ENCODE results near the gene LUC7L3.
"Not testable (repeated sequence)": the region's sequence is repeated elsewhere in the genome, so short reads cannot be mapped to it uniquely, and the experiment has no call there.

The LUC7L3 gene

GRCh38 chr17:50710650-50711049 is 8.8 kb upstream of the LUC7L3 start:
- DNase-seq: no peak

DNA sequence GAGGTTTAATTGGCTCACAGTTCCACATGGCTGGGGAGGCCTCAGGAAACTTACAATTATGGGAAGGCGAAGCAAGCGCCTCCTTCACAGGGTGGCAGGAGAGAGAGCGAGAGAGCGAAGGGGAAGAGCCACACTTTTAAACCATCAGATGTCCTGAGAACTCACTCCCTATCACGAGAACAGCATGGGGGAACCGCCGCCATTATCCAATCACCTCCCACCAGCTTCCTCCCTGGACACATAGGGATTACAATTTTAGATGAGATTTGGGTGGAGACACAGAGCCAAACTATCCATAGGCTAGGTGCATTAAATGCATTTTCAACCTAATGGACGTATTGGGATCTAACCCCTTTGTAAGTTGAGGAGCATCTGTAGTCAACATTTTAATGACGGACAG is 6.8 kb upstream of the LUC7L3 start:
- DNase-seq: no peak

- DNase-seq: no peak
Observed at GRCh38 chr17:50715471-50715870, 3.9 kb upstream of the LUC7L3 start.

GRCh38 chr17:50719924-50720794 is 756 bp downstream of the LUC7L3 start:
- no peak for DNase-seq

- no peak for DNase-seq
Observed at GRCh38 chr17:50721194-50722010, 2.0 kb downstream of the LUC7L3 start.

DNA sequence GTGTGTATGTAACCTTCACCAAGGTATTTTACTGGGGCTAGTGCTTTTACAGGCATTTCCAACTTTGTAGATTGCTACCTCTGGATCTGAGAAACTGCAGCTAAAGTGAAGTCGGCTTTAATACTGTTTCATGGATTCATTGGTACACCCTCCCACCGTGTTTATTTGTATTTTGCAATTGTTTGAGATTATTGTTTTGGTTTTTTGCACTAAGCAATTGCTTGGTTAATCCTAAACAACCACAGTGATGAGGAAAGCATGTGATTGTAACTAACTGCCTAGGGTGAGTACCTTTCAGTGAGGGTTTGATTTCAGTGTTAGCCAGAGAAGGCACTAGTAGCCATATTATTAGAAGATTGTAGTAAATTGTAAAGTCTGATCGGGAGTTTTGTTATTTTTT is 3.3 kb downstream of the LUC7L3 start:
- DNase-seq: no peak

GRCh38 chr17:50724622-50725021 is 5.2 kb downstream of the LUC7L3 start:
- DNase-seq: not testable (repeated sequence)

DNA sequence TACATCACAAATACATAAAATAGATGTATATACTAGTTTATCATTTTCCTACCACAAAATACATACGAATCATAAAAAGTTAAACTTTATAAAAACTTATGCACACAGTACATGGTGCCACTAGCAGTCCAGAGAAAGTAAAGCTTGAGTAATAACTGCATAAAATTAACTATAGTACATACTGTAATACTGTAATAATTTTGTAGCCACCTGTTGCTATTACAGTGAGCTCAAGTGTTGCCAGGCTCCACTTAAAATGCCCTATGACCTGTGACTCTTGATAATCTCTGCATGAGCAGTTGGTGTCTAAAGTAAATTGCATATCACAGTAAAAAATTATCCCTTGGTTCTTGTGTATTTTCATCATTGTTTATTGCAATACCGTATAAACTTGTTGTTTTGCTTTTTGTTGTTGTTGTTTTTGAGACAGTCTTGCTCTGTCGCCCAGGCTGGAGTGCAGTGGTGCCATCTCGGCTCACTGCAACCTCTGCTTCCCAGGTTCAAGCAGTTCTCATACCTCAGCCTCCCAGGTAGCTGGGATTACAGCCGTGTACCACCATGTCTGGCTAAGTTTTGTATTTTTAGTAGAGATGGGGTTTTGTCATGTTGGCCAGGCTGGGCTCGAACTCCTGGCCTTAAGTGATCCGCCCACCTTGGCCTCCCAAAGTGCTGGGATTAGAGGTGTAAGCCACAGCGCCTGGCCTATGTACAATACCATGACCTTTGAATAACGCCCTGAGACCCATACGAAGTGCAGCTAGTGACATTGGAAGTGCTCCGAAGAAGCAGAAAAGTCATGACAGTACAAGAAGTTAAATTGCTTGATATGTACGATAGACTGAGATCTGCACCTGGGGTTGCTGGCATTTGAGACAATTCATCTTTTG is 6.6 kb downstream of the LUC7L3 start:
- no peak for DNase-seq

DNA sequence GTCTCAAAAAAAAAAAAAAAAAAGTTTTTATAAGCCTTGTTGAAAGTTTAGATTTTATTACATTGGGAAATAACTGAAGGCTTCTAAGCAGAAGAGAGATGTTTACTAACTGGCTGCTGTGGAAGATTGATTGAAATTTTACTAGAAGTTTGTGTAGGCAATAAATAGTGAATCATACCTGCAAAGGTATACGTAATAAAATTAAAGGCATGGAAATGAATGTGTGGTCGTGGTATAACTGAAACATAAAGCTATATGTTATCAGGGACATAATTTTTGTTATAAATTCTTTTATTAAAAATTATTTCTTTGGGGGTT is 8.7 kb downstream of the LUC7L3 start:
- DNase-seq: no peak

DNA sequence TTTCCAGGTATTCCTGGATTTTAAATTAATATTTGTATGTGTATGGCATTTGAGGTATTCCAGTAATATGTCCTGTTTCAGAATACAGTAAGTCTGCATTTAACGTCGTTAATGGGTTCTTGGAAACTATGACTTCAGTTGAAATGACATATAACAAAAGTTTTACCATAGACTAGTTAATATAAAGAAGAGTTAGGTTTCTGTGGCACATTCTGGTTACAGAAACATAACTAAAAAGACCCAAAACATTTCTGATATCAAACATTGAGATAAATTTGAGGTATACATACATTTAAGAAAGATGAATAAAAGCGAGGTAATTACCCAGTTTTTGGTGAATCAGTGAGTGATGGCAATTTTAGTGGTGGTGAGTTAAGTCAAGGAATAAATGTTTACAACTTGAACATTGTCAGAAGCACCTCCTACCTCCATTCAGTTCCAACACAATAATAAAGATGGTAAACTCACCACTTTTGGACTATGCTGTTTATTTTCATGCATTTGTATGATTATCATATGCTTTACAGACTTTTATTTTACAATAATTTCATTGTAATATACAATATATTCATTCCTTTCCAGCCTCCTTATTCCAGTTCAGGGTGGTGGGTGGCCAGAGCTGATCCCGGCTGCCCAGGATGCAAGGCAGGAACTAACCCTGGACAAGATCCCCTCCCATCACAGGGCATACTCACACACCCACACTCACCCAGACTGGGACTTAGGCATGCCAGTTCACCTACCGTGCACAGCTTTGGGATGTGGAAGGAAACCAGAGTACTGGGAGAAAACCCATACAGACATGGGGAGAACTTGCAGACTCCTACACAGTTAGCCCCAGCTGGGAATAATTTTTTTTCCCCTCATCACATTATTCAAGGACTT is 9.7 kb downstream of the LUC7L3 start:
- DNase-seq: no peak

DNA sequence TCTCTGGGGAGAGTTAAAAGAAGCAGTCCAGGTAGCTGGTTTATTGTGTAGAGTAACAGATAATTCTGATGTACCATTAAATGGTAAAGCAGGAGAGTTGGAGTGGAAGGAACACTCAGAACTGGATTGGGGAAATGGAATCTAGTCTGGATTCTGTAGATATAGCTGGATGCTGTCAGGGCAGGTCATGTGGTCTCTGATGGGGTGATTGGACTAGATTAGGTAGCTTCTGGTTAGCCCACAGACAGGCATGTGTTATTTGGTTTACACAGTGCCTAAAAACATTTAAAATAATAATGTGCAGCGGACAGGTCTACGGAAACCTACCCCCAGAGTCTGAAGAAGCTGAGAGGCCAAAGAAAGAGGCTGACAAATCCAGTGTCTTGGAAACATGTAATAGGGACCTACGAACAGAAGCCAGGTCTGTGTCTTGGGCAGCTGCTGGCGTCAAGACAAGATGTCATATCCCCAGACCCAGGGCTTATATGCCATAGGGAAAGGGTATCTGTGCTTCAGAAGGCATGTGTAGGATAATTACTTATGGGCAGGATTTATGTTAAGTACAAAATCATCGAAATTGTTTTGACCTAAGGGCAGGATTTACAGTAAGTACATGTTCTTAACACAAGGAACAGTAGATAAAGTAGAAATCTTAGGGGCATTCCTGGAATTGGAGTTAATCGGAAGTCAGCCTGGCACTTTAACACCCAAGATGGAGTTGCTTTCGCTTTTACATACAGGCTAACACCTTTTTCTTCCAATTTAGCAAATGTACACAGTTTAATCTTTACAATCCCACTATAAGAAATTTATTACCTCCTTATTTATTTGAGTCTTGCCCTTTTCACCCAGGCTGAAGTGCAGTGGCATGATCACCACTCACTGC is 12.4 kb downstream of the LUC7L3 start:
- DNase-seq: no peak

DNA sequence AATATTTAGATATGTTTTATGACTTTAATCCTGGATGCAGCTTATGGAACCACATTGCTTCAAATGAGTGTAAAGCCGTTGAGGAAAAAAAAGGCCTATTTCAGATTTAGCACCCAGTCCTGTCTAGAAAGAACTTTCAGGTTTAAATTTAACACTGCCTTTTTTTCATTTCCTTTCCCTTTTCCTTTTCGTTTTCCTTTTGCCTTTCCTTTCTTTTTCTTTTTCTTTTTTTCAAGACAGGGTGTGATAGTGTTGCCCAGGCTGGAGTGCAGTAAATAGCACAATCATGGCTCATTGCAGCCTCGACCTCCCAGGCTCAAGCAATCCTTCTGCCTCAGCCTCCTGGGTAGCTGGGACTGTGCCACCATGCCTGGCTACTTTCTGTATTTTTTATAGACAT is 15.9 kb downstream of the LUC7L3 start:
- DNase-seq: no peak

DNA sequence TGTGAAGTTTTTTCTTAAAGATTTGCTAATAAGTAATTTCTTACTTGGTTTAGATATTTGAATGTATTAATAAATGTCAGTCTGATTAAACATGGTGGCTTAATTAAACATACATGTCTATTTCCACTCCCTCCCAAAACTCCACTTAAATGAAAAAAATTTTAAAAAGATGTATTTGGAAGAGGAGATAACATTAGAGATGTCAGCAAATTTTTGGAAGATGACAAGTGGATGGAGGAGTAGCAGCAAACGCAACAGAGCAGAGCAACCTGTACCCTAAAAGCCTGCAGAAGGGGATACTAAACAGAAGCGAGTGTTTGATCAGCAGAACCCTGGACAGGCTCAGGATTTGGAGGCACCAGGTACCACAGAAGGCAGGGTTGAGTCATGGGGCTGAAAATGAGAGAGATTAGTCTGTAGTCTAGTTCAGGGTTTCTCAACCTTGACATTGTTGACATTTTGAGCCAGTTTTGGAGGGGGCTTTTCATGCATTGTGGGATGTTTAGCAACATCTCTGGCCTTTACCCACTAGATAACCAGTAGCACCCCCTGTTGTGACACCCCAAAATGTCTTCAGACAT is 17.8 kb downstream of the LUC7L3 start:
- DNase-seq: no peak

DNA sequence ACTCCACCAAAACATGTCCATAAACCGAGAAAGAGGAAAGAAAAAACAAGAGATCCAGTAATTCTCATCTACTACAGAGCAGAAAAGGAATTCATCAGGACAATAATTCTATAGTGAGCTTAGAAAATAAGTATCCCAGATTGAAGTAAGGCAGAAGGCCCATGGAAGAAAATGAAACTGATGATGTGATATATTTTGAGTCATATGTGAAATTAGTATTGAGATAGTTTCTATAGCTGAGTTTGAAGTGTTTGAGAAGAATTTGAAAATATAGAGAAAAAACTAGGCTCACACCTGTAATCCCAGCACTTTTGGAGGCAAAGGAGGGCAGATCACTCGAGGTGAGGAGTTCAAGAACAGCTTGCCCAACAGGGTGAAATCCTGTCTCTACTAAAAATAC is 19.7 kb downstream of the LUC7L3 start:
- DNase-seq: no peak

DNA sequence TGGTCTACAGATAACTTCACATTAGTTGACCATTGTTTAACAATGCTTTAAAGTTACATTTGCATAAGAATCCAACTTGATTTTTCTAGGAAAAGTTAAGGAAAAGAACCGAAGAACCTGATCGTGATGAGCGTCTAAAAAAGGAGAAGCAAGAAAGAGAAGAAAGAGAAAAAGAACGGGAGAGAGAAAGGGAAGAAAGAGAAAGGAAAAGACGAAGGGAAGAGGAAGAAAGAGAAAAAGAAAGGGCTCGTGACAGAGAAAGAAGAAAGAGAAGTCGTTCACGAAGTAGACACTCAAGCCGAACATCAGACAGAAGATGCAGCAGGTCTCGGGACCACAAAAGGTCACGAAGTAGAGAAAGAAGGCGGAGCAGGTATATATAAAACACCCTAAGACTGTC is 26.2 kb downstream of the LUC7L3 start:
- DNase-seq: no peak

GRCh38 chr17:50749245-50749644 is 29.8 kb downstream of the LUC7L3 start:
- DNase-seq: no peak

GRCh38 chr17:50754521-50754920 is 35.1 kb downstream of the LUC7L3 start:
- no peak for DNase-seq

DNA sequence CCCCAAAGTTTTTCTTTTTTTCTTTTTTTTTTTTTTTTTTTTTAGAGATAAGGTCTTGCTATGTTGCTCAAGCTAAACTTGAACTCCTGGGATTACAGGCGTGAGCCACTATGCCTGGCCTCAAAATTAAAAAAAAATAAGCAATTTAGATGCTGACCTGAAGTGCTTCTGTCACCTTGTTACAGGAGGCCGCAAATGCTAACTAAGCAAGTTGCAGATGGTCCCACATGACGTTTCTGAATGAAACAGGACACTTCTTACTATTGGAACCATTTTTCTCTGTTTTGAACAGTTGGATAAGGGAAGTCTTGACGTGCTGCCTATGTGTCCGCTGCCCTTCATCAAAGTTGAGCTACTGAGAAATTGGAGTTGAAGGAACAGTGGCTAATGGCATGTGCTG is 39.1 kb downstream of the LUC7L3 start:
- DNase-seq: no peak

GRCh38 chr17:50758989-50759544 is 39.7 kb downstream of the LUC7L3 start:
- no peak for DNase-seq

DNA sequence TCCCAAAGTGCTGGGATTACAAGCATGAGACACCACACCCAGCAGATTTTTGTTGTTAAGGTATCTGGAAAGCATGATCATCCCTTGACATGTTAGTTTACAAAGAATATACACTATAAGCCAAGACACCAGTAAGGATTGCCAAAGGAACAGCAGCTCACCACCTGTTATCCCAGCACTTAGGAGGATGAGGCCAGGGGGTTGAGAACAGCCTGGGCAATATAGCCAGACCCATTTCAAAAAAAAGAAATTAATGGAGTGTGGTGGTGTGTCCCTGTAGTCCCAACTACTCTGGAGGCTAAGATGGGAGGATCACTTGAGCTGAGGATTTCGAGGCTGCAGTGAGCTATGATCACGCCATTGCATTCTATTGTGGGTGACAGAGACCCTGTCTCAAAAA is 42.8 kb downstream of the LUC7L3 start:
- DNase-seq: no peak
